GM18868 (cell line): ENCODE results near the gene HAPLN1.

Experiments used
- ATAC-seq: cut with Tn5 transposase; IDR thresholded peaks from one replicate; pipeline ENCODE4 v1.9.1; 2021; ENCODE audit warnings: mild to moderate bottlenecking, moderate library complexity; ENCODE audit not compliant: unreplicated experiment

Gene HAPLN1

GRCh38 chr5:83644301-83644700 is 76.4 kb downstream of the HAPLN1 start:
- ATAC-seq, result no peak

GRCh38 chr5:83641946-83642345 is 78.7 kb downstream of the HAPLN1 start:
- no peak for ATAC-seq

- no peak for ATAC-seq
These were observed 80.7 kb downstream of the HAPLN1 start for GRCh38 chr5:83639911-83640310.

- ATAC-seq, result no peak
These were observed 84.5 kb downstream of the HAPLN1 start for GRCh38 chr5:83636156-83636555.

GRCh38 chr5:83633285-83633684 is 87.4 kb downstream of the HAPLN1 start:
- ATAC-seq, result no peak

- no peak for ATAC-seq
These were observed 87.8 kb downstream of the HAPLN1 start for GRCh38 chr5:83632874-83633273.

GRCh38 chr5:83628360-83628759 is 92.3 kb downstream of the HAPLN1 start:
- no peak for ATAC-seq

- no peak for ATAC-seq
These were observed 105.8 kb downstream of the HAPLN1 start for GRCh38 chr5:83614841-83615240.

GRCh38 chr5:83608122-83608521 is 112.5 kb downstream of the HAPLN1 start:
- ATAC-seq, result peak; percentile 77

GRCh38 chr5:83595217-83595616 is 125.4 kb downstream of the HAPLN1 start:
- ATAC-seq, result no peak

GRCh38 chr5:83590966-83591365 is 129.7 kb downstream of the HAPLN1 start:
- ATAC-seq, result no peak

- ATAC-seq, result no peak
These were observed 130.9 kb downstream of the HAPLN1 start for GRCh38 chr5:83589786-83590185.
